T-helper 2 cell treated with Interferon-gamma antibody and Interleukin-4, amounts not matched to agents 100 ng/mL and 5 ng/mL, for 36 hours (primary cell): ENCODE results near the gene ELF1. TPM values are rescaled to one million over a fixed set of nuclear protein-coding genes. Genes with fewer than 3 reads are reported as not detected.
"Not testable (repeated sequence)": the region's sequence is repeated elsewhere in the genome, so short reads cannot be mapped to it uniquely, and the experiment has no call there.

ENCODE experiments used
- intact Hi-C: fragments of 100-400 bp; cut with micrococcal nuclease; formaldehyde crosslinking; loops from one replicate; pipeline ENCODE4 v1.15.1; 2023
- total RNA-seq: library from RNA; stranded (reverse); gene quantifications from 2 replicates; pipeline ENCODE4 v1.2.3, GENCODE V29; 2022

ELF1 gene
- total RNA-seq, 1 donor from 2014 or later = 117 TPM

DNA sequence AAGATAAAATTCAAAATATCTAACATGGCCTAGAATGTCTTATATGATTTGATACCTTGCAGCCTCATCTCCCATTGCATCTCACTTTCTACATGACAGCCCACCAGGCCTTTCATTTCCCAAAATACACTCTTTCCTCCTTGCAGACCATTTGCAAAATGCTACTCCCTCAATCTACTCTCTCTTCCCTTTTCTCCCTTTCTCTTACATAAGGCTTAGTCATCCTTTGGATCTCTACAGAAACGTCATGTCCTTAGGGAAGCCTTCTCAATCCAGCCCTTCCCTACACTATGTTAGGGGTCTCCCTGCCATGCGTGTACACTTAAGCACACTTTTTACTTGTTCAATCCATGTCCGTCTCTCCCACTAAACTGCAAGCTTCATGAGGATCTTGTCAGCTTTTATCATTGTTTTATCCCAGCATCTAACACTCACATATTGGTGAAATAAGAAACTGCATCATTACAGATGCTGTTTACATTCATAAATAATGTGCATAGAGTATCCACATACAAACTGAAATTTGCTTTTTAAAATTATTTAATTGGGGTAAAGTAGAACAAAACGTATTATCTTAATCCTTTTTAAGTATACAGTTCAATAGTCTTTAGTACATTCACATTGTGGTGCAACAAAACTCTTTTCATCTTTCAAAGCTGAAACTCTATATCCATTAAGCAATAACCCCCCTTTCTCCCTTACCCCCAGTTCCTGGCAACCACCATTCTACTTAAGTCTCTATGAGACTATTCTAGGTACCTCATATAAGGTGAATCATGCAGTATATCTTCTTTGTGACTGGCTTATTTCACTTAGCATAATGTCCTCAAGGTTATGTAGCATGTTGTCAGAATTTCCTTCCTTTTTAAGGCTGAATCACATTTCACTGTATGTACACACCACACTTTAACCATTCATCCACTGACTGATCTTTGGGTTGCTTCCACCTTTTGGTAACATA lies 30.6 kb upstream of the ELF1 start:
- intact Hi-C loops = loop anchor here (10.0 kb wide), 1 partner anchor 1065 kb away; no protein-coding TSS in a partner anchor

DNA sequence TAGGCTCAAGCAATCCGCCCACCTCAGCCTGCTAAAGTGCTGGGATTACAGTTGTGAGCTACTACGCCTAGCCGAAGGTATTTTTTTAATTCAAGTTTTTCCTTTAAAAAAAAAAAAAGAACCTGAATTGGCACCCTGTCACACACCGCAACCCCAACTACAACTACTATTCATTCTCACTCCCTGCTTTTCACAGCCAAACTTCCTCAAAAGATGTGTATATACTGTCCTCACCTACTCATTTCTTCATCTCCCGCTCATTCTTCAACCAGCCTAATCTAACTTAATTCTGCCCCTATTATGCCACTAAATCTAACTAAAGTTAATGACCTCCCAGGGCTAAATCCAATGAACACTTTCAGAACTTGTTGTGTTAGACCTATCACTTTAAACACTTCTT lies 29.5 kb upstream of the ELF1 start:
- intact Hi-C loops = no loop called here

- intact Hi-C loops = not testable (repeated sequence)
These were observed 23.3 kb upstream of the ELF1 start for GRCh38 chr13:41042419-41042818.

DNA sequence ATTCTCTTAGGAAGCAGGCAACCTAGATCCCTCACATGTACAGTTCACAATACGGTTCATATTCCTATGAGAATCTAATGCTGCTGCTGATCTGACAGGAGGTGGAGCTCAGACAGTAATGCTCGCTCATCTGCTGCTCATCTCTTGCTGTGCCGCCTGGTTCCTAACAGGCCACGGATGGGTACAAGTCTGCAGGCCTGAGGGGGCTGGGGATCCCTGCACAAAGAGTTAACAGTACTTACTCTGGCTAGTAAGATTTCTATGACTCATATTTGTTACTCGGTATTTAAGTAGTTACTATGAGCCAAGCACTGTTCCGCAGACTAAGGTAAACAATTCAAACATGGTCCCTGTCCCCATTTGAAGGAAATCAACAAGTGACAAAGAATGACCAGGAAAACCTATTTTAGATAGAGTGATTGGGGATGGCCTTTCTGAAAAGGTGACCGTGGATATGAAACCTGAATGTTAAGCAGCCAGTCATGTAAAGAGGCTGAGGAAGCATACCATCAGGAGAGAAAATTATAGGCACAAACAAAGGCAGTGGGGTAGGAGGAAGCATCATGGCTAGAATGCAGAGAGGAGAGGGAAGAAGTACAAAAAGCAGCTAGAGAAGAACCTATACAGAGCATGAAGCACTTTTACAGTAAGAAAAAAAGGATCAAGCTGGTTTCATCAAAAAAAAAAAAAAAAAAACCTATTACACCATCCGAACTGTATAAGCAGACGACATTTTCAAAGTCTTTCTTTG lies 21.6 kb upstream of the ELF1 start:
- intact Hi-C loops = no loop called here

DNA sequence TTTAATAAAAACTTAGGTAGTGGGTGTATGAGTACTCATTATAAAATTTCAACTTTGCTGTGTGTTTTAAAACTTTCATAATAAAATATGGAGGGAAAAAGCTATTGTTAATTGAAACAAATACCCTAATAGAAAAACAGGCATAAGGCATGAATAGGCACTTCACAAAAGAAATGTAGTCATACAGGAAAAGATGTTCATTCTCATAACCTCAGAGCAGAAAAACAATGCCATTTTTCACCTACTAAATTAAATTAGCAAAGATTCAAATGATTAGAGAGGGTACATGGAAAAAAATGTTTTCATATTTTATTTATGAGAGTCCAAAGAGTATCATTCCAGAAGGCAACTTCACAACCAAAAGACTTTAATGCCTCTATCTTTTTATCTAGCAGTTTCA lies 20.6 kb upstream of the ELF1 start:
- intact Hi-C loops = no loop called here

DNA sequence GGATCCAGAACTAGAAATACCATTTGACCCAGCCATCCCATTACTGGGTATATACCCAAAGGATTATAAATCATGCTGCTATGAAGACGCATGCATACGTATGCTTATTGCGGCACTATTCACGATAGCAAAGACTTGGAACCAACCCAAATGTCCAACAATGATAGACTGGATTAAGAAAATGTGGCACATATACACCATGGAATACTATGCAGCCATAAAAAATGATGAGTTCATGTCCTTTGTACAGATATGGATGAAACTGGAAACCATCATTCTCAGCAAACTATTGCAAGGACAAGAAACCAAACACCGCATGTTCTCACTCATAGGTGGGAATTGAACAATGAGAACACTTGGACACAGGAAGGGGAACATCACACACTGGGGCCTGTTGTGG lies 17.4 kb upstream of the ELF1 start:
- intact Hi-C loops = not testable (repeated sequence)

DNA sequence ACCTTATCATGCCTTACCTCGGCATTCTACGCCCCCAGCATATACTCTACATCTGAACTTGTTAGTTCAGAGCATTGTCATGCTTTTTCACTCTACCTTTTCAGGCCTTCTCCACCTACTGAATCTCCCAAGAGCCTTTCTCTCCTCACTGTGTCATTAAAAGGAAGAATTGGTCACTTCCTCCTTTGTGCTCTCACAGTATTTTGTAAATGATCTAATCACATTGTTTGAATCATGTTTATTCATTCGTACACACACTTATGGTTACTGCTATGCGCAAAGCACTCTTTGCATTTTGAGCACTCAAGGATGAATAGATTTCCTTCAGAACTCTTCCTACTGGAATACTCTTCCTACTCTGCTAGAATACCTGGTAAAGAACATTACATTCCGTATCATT lies 15.8 kb upstream of the ELF1 start:
- intact Hi-C loops = no loop called here

GRCh38 chr13:41034382-41034781 lies 15.3 kb upstream of the ELF1 start:
- intact Hi-C loops = no loop called here

- intact Hi-C loops = no loop called here
These were observed 13.7 kb upstream of the ELF1 start for GRCh38 chr13:41032691-41033376.

GRCh38 chr13:41029629-41030028 lies 10.5 kb upstream of the ELF1 start:
- intact Hi-C loops = no loop called here

DNA sequence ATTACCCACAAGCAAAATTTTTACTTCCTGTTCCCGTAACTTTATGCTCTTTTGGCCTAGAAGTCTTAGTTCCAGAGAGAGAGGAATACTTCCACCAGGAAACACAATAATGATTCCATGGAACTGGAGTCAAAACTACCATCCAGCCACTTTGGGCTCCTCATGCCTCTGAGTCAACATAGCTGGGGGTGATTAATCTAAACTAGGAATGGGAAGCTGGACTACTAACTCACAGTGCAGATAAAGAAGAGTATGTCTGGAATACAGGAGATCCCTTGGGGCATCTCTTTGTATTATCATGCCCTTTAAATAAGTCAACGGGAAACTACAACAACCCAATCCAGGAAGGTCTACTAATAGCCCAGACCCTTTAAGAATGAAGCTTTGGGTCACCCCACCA lies 8.9 kb upstream of the ELF1 start:
- intact Hi-C loops = no loop called here

DNA sequence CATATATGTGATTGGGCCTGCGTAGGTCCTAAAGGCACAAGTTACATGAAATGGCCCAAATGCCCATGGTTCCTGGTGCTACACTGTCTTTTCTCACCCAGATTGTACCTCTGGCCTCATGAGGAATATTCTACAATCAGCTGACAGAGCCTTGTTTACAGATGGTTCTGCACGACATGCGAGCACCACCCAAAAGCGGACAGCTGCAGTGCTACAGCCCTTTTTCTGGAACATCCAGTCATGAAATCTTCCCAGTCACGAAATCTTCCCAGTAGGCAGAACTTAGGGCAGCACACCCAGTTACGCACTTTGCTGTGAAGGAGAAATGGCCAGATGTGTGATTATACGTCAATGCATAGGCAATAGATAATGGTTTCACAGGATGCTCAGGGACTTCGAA lies 7.7 kb upstream of the ELF1 start:
- intact Hi-C loops = no loop called here

GRCh38 chr13:41025518-41025917 lies 6.4 kb upstream of the ELF1 start:
- intact Hi-C loops = no loop called here

DNA sequence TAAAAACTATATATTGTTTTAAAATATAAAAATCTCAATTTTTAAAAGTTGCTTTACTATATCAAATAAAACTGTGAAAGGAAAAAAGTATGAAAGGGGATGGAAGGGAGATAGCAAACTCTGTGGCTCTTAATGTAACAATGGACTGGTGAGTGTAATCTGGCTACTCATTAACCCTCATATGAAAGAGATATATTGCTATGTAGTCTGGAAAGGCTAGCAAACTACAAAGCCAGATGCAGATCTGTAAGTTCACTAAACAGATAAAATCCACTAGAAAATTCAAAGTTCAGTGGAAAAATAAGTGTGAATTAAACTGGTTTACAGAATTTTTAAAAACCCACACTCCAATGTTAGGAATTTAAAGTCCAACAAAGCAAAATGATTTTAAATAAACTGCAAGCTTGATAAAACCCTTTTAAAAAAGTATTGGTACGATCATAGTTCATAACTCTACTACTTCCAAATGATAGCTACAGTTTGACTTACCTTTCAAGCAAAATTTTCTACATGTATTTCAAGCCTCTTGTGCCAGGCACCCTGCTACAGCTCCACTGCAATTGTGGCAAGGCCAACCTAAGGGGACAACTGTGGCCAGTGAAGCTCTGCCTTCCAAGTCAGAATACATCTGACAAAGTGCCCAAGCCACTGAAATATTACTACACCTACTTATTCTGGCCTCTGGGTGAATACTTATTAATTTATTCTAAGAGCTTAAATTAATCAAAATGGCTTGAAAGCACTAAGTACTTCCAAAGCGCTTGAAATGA lies 647 bp upstream of the ELF1 start:
- intact Hi-C loops = loop anchor here (1.0 to 10.0 kb wide), 6 partner anchors 15 to 445 kb away; partner anchors contain the start of genes FOXO1 and WBP4

GRCh38 chr13:41018602-41018948 lies 541 bp downstream of the ELF1 start:
- intact Hi-C loops = loop anchor here (2.0 to 10.0 kb wide), 3 partner anchors 14 to 446 kb away; partner anchors contain the start of gene FOXO1

DNA sequence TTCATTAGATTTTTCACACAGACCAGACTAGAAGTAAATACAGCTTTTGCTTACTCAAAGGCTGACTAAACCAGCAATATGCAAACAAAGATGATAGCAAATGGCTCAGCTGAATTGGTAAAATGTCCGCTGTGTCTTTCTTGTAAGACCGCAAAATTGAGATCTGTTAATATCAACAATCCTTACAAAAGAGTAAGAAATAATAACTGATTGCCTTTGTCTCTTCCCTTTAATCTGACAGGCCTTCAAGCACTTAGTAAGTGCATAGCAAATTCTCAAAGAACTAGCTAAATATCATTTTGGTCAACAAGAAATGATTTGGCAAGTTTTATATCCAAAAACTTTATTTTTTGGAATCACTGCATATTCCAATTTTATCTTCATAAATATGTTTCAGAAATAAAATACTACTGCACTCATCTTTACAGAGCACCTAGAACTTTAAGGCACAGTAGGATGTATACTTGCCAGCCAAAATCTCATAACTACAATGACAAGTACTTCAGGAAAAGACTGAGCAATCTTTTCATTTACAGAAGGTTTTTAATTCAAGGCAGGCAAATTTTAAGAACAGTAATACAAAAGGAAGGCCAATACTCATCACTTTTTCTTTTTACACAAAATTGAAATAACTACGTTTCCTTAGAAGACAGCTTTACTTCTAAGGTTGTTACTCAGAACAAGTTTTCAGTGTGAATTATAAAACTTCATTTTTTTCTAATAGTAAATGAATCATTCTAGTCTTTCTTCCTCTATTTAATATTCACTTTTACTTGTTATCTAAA lies 1.1 kb downstream of the ELF1 start:
- intact Hi-C loops = loop anchor here (2.0 to 10.0 kb wide), 3 partner anchors 13 to 447 kb away; partner anchors contain the start of gene FOXO1

DNA sequence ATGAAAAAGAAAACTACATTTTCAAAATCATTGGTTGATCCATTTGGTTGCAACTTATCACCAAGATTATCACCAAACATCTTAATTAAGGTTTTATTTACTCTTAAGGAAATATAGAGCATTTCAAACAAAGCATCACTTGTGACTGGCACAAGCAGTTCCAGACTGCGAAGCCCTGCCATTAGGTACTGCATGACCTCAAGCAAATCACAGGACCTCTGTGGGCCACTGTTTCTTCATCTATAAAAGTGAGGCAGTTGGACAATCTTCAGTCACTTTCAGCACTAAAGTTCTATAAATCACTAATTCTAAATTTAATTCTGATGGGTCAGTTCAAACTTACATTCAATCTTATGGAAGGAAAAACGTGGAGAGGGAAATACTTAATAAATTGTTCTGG lies 2.0 kb downstream of the ELF1 start:
- intact Hi-C loops = loop anchor here (10.0 kb wide), 2 partner anchors 352 to 448 kb away; partner anchors contain the start of gene FOXO1

DNA sequence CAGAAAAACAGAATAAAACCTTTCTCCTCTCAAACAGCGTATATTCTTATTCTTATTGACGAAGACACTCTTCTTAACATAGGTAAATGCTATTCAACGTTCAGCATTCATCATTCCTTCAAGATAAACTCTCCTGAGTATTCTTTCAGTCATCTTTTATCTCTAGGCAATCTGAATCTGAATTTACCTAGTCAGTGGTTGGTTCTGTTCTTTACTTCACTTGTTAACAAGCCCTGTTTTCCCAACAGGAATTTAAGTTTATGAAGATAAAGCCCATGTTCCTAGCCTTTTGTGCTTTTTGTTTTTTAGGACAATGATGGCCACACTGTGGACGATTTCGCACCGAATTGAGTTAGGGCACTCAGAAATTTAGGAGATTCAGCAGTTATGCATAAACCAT lies 3.2 kb downstream of the ELF1 start:
- intact Hi-C loops = loop anchor here (1.0 to 10.0 kb wide), 3 partner anchors 9 to 449 kb away; partner anchors contain the start of gene FOXO1

DNA sequence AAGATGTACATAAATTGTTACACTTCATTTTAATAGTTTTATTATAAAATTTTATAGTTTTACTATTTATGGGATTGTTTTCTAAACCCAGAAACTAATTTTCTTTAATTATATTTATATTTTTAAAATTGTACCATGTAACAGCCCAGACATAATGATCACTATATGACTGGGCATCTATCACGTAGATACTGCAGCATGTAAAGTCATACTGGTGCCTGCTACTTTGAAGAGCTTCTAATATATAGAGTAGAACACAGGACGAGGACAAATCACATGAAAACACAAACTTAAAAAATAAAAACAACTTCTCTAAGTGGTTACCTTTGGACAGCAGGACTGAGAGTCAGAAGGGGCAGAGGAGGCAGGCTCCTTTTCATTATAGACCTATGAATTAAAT lies 5.3 kb downstream of the ELF1 start:
- intact Hi-C loops = loop anchor here (10.0 kb wide), 2 partner anchors 349 to 451 kb away; partner anchors contain the start of gene FOXO1

GRCh38 chr13:41012536-41012935 lies 6.6 kb downstream of the ELF1 start:
- intact Hi-C loops = loop anchor here (10.0 kb wide), 2 partner anchors 348 to 452 kb away; partner anchors contain the start of gene FOXO1
